Liver (tissue), 9 donors: ENCODE measurements around the gene LENG9. TPM values are rescaled to one million over a fixed set of nuclear protein-coding genes. Genes with fewer than 3 reads are reported as not detected.

Experiments
- DNase-seq: peaks from one replicate; pipeline ENCODE4 v3.0.0-alpha.2; 2017; ENCODE audit warnings: low spot score
- H3K27ac ChIP-seq, 2 donors: one replicate each; pipeline ENCODE4 v1.7.0; 2013; ENCODE audit warnings: inconsistent platforms in 2 of 2, low read length in 2 of 2, control low read depth in 1 of 2, low read depth in 1 of 2, mild to moderate bottlenecking in 1 of 2
- H3K27me3 ChIP-seq, 4 donors: one replicate each; pipeline versions ENCODE4 v1.6.1 to v1.7.0; 2013; ENCODE audit warnings: low read length in 3 of 4, inconsistent platforms in 1 of 4, mild to moderate bottlenecking in 1 of 4, moderate library complexity in 1 of 4; ENCODE audit not compliant: control insufficient read depth in 4 of 4, insufficient read depth in 4 of 4
- H3K36me3 ChIP-seq, 4 donors: one replicate each; pipeline versions ENCODE4 v1.6.1 to v1.7.0; 2013; ENCODE audit warnings: low read length in 3 of 4, mild to moderate bottlenecking in 3 of 4, low read depth in 1 of 4, moderate library complexity in 1 of 4; ENCODE audit not compliant: control insufficient read depth in 4 of 4, insufficient read depth in 3 of 4
- H3K4me1 ChIP-seq, 4 donors: one replicate each; pipeline versions ENCODE4 v1.6.1 to v1.7.0; 2013; ENCODE audit warnings: low read length in 3 of 4, mild to moderate bottlenecking in 3 of 4, moderate library complexity in 1 of 4; ENCODE audit not compliant: control insufficient read depth in 4 of 4, insufficient read depth in 4 of 4
- H3K4me3 ChIP-seq, 3 donors: one replicate each; pipeline versions ENCODE4 v1.6.1 to v1.7.0; 2013; ENCODE audit warnings: low read length in 3 of 3, control low read depth in 1 of 3, low read depth in 1 of 3, mild to moderate bottlenecking in 1 of 3
- H3K9ac ChIP-seq, 2 donors: one replicate each; pipeline ENCODE4 v1.7.0; 2013; ENCODE audit warnings: low read length in 2 of 2, mild to moderate bottlenecking in 2 of 2, moderate library complexity in 2 of 2, control low read depth in 1 of 2, low read depth in 1 of 2
- H3K9me3 ChIP-seq, 4 donors: one replicate each; pipeline versions ENCODE4 v1.6.1 to v1.7.0; 2013; ENCODE audit warnings: low read length in 3 of 4; ENCODE audit not compliant: control insufficient read depth in 4 of 4
- EGR1 ChIP-seq, 2 donors: IDR thresholded peaks; 2 replicates each; pipeline ENCODE4 v1.6.1; 2016 to 2018; ENCODE audit warnings: antibody characterized with exemption in 2 of 2, low read depth in 2 of 2
- FOXA1 ChIP-seq: IDR thresholded peaks from 2 replicates; pipeline ENCODE4 v1.6.1; 2016; ENCODE audit warnings: antibody characterized with exemption
- FOXA2 ChIP-seq: IDR thresholded peaks from 2 replicates; pipeline ENCODE4 v1.6.1; 2016; ENCODE audit warnings: antibody characterized with exemption
- GABPA ChIP-seq, 2 donors: IDR thresholded peaks in 1 of 2; conservative IDR thresholded peaks in 1 of 2; 2 replicates each; pipeline ENCODE4 v1.6.1; 2016; ENCODE audit warnings: antibody characterized with exemption in 2 of 2, mild to moderate bottlenecking in 1 of 2, moderate library complexity in 1 of 2
- HNF4A ChIP-seq, 2 donors: conservative IDR thresholded peaks; 2 replicates each; pipeline ENCODE4 v1.6.1; 2016; ENCODE audit warnings: antibody characterized with exemption in 2 of 2, mild to moderate bottlenecking in 2 of 2
- HNF4G ChIP-seq: IDR thresholded peaks from 2 replicates; pipeline ENCODE4 v1.6.1; 2016; ENCODE audit warnings: antibody characterized with exemption
- JUND ChIP-seq, 2 donors: IDR thresholded peaks; 2 replicates each; pipeline ENCODE4 v1.6.1; 2016; ENCODE audit warnings: antibody characterized with exemption in 2 of 2
- NR2F2 ChIP-seq: IDR thresholded peaks from 2 replicates; pipeline ENCODE4 v1.6.1; 2016; ENCODE audit warnings: antibody characterized with exemption
- RAD21 ChIP-seq, 2 donors: IDR thresholded peaks; 2 replicates each; pipeline ENCODE4 v1.6.1; 2016; ENCODE audit warnings: antibody characterized with exemption in 2 of 2, mild to moderate bottlenecking in 2 of 2
- RXRA ChIP-seq, 2 donors: IDR thresholded peaks; 2 replicates each; pipeline ENCODE4 v1.6.1; 2017 to 2018; ENCODE audit warnings: antibody characterized with exemption in 2 of 2, mild to moderate bottlenecking in 1 of 2
- SP1 ChIP-seq: IDR thresholded peaks from 2 replicates; pipeline ENCODE4 v1.6.1; 2018; ENCODE audit warnings: antibody characterized with exemption, mild to moderate bottlenecking
- TAF1 ChIP-seq: conservative IDR thresholded peaks from 2 replicates; pipeline ENCODE4 v1.6.1; 2016; ENCODE audit warnings: antibody characterized with exemption, mild to moderate bottlenecking
- YY1 ChIP-seq: IDR thresholded peaks from 2 replicates; pipeline ENCODE4 v1.6.1; 2016; ENCODE audit warnings: antibody characterized with exemption, mild to moderate bottlenecking
- WGBS: extraction: QIAGEN DNeasy Blood & Tissue Kit; methylation state at CpG from one replicate; pipeline ENCODE4 v1.1.7; 2013; 5-methylcytosine and 5-hydroxymethylcytosine counted together
- polyA plus RNA-seq, 2 donors: library from polyadenylated mRNA; stranded (reverse) in 1 of 2; unstranded in 1 of 2; fragments of 200-250 nt in 1 of 2; fragments of >200 nt in 1 of 2; fragmentation: Nextera tagmentation in 1 of 2; extraction: Ambion mirVana in 1 of 2; gene quantifications; one replicate each; pipeline versions ENCODE4 v1.2.1 to v1.2.3, GENCODE V29; 2013 to 2015
- total RNA-seq, 2 donors: library from RNA; depleted of rRNA; stranded (reverse); fragments of >200 nt; gene quantifications; one replicate each; pipeline ENCODE4 v1.2.3, GENCODE V29; 2014
- TF ChIP-seq, protein P1 (sequence below): IDR thresholded peaks from 2 replicates; pipeline ENCODE4 v1.6.1; 2016; ENCODE audit warnings: antibody characterized with exemption
- TF ChIP-seq, protein P2 (sequence below): IDR thresholded peaks from 2 replicates; pipeline ENCODE4 v1.6.1; 2016; ENCODE audit warnings: antibody characterized with exemption
- TF ChIP-seq, protein P3 (sequence below): IDR thresholded peaks from 2 replicates; pipeline ENCODE4 v1.6.1; 2016; ENCODE audit warnings: antibody characterized with exemption, mild to moderate bottlenecking
- TF ChIP-seq, protein P4 (sequence below): IDR thresholded peaks from 2 replicates; pipeline ENCODE4 v1.6.1; 2016; ENCODE audit warnings: antibody characterized with exemption
- donor health status: healthy.
- donor health status: healthy.
- donor health status: healthy.
- donor health status: healthy.
- donor health status: healthy.

Gene LENG9
- total and polyA plus RNA-seq, 4 donors: 0.19 to 6.9 (median 2.0) TPM

DNA sequence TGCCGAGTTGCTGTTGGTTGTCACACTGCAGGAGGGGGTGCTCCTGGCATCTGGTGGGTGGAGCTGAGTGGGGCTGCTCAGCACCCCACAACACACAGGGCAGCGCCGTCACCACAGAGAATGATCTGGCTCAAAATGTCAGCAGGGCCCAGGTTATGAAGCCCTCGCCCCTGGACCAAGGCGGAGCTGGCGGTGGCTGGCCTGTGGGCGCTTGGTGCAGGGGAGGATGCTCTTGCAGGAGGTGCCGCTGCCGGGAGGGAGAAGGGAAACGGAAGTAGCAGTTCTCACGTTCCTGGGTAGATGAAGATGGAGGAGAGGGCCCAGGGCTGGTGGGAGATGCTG lies 28.7 kb downstream of the LENG9 start:
- H3K4me1 ChIP-seq: peaks cover 2 to 13% (median 11%) of the 10 kb centered on the region in 4 donors
- peaks cover 0 to 2% (median 0%) of the 10 kb centered on the region in 4 donors for H3K27me3 ChIP-seq
- TF ChIP-seq YY1 (no peak), HNF4G (no peak), RXRA (IDR thresholded peaks at IDR 0.05) (no peak), TAF1 (no peak), GABPA (IDR thresholded peaks at IDR 0.05 in 1 of 2, conservative IDR thresholded peaks at IDR 0.05 in 1 of 2) (no peak), NR2F2 (no peak), EGR1 (IDR thresholded peaks at IDR 0.05; ENCODE audit: low read depth in 2 of 2) (no peak), FOXA2 (no peak), RAD21 (IDR thresholded peaks at IDR 0.05) (no peak), SP1 (no peak), JUND (IDR thresholded peaks at IDR 0.05) (no peak), HNF4A (conservative IDR thresholded peaks at IDR 0.05) (no peak), FOXA1 (no peak)
- TF ChIP-seq, protein P1, sequence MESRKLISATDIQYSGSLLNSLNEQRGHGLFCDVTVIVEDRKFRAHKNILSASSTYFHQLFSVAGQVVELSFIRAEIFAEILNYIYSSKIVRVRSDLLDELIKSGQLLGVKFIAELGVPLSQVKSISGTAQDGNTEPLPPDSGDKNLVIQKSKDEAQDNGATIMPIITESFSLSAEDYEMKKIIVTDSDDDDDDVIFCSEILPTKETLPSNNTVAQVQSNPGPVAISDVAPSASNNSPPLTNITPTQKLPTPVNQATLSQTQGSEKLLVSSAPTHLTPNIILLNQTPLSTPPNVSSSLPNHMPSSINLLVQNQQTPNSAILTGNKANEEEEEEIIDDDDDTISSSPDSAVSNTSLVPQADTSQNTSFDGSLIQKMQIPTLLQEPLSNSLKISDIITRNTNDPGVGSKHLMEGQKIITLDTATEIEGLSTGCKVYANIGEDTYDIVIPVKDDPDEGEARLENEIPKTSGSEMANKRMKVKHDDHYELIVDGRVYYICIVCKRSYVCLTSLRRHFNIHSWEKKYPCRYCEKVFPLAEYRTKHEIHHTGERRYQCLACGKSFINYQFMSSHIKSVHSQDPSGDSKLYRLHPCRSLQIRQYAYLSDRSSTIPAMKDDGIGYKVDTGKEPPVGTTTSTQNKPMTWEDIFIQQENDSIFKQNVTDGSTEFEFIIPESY: no peak
- TF ChIP-seq, protein P2, sequence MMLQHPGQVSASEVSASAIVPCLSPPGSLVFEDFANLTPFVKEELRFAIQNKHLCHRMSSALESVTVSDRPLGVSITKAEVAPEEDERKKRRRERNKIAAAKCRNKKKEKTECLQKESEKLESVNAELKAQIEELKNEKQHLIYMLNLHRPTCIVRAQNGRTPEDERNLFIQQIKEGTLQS: no peak
- TF ChIP-seq, protein P3, sequence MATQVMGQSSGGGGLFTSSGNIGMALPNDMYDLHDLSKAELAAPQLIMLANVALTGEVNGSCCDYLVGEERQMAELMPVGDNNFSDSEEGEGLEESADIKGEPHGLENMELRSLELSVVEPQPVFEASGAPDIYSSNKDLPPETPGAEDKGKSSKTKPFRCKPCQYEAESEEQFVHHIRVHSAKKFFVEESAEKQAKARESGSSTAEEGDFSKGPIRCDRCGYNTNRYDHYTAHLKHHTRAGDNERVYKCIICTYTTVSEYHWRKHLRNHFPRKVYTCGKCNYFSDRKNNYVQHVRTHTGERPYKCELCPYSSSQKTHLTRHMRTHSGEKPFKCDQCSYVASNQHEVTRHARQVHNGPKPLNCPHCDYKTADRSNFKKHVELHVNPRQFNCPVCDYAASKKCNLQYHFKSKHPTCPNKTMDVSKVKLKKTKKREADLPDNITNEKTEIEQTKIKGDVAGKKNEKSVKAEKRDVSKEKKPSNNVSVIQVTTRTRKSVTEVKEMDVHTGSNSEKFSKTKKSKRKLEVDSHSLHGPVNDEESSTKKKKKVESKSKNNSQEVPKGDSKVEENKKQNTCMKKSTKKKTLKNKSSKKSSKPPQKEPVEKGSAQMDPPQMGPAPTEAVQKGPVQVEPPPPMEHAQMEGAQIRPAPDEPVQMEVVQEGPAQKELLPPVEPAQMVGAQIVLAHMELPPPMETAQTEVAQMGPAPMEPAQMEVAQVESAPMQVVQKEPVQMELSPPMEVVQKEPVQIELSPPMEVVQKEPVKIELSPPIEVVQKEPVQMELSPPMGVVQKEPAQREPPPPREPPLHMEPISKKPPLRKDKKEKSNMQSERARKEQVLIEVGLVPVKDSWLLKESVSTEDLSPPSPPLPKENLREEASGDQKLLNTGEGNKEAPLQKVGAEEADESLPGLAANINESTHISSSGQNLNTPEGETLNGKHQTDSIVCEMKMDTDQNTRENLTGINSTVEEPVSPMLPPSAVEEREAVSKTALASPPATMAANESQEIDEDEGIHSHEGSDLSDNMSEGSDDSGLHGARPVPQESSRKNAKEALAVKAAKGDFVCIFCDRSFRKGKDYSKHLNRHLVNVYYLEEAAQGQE: no peak
- TF ChIP-seq, protein P4, sequence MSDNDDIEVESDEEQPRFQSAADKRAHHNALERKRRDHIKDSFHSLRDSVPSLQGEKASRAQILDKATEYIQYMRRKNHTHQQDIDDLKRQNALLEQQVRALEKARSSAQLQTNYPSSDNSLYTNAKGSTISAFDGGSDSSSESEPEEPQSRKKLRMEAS: no peak
- 36% methylated on average over 11 of the region's 11 CpGs for WGBS
- DNase-seq: no peak
- no peaks in the 10 kb centered on the region for H3K9me3 ChIP-seq
- no peak overlapping the region for H3K27ac ChIP-seq
- H3K4me3 ChIP-seq: no peak overlapping the region
- H3K36me3 ChIP-seq: no peaks in the 10 kb centered on the region
- H3K9ac ChIP-seq: no peak overlapping the region

DNA sequence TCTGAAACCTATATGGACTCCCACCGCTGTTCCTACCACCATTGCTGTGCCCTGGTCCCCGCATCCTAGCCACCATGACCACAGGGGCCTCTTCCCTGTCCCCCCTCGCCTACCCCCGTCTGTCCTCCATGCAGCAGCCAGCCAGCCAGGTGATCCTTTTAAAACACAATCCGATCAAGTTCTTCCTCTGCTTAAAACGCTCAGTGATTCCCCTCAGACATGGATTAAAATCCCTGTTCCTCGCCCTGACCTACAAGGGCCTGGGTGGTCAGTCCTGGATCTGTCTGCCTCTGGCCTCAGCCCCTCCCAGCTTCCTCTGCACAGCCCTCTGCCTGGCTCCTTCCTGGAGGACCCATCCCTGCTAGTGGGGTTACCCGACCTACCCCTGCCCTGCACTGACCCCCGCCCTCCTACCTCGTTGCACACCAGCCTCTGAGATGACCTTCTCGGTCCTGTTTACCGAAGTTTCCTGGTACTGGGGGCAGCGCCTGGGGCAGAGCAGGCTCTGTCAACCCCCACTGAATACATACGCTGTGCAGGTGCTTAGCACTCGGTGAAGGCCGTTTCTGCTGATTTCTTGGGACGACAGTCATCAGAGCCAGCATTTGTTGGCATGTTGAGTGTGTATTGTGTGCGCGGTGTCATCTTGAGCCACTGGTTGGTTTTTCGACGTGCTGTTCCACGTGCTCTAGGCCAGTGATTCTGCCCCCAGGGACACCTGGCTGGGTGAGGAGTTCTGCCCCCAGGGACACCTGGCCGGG lies 29.3 kb downstream of the LENG9 start:
- 32% methylated on average over 23 of the region's 23 CpGs for WGBS
- no peak overlapping the region for H3K9ac ChIP-seq
- H3K36me3 ChIP-seq: no peaks in the 10 kb centered on the region
- H3K4me1 ChIP-seq: peaks cover 2 to 13% (median 11%) of the 10 kb centered on the region in 4 donors
- peaks cover 0 to 5% (median 0%) of the 10 kb centered on the region in 4 donors for H3K27me3 ChIP-seq
- DNase-seq: no peak
- H3K27ac ChIP-seq: no peak overlapping the region
- H3K9me3 ChIP-seq: no peaks in the 10 kb centered on the region
- no peak overlapping the region for H3K4me3 ChIP-seq
- TF ChIP-seq YY1: no peak
- no peak for TF ChIP-seq SP1
- TF ChIP-seq HNF4A (conservative IDR thresholded peaks at IDR 0.05): no peak
- TF ChIP-seq, protein P2: no peak
- no peak for TF ChIP-seq FOXA2
- TF ChIP-seq, protein P1: no peak
- TF ChIP-seq, protein P3: no peak
- TF ChIP-seq JUND (IDR thresholded peaks at IDR 0.05): no peak
- no peak for TF ChIP-seq RXRA (IDR thresholded peaks at IDR 0.05)
- no peak for TF ChIP-seq TAF1
- no peak for TF ChIP-seq GABPA (IDR thresholded peaks at IDR 0.05 in 1 of 2, conservative IDR thresholded peaks at IDR 0.05 in 1 of 2)
- no peak for TF ChIP-seq FOXA1
- TF ChIP-seq HNF4G: no peak
- TF ChIP-seq EGR1 (IDR thresholded peaks at IDR 0.05; ENCODE audit: low read depth in 2 of 2): no peak
- no peak for TF ChIP-seq NR2F2
